Activated CD8-positive, alpha-beta memory T cell treated with anti-CD3 and anti-CD28 coated beads, Interleukin-2, amount 50 U/mL, for 48 hours (primary cell): Measurements from ENCODE around the gene IQGAP1.
"Not testable (repeated sequence)": the region's sequence is repeated elsewhere in the genome, so short reads cannot be mapped to it uniquely, and the experiment has no call there.

ENCODE experiments used
- DNase-seq: peaks from one replicate; pipeline ENCODE4 v3.0.0-alpha.2; 2020

The IQGAP1 gene, protein sequence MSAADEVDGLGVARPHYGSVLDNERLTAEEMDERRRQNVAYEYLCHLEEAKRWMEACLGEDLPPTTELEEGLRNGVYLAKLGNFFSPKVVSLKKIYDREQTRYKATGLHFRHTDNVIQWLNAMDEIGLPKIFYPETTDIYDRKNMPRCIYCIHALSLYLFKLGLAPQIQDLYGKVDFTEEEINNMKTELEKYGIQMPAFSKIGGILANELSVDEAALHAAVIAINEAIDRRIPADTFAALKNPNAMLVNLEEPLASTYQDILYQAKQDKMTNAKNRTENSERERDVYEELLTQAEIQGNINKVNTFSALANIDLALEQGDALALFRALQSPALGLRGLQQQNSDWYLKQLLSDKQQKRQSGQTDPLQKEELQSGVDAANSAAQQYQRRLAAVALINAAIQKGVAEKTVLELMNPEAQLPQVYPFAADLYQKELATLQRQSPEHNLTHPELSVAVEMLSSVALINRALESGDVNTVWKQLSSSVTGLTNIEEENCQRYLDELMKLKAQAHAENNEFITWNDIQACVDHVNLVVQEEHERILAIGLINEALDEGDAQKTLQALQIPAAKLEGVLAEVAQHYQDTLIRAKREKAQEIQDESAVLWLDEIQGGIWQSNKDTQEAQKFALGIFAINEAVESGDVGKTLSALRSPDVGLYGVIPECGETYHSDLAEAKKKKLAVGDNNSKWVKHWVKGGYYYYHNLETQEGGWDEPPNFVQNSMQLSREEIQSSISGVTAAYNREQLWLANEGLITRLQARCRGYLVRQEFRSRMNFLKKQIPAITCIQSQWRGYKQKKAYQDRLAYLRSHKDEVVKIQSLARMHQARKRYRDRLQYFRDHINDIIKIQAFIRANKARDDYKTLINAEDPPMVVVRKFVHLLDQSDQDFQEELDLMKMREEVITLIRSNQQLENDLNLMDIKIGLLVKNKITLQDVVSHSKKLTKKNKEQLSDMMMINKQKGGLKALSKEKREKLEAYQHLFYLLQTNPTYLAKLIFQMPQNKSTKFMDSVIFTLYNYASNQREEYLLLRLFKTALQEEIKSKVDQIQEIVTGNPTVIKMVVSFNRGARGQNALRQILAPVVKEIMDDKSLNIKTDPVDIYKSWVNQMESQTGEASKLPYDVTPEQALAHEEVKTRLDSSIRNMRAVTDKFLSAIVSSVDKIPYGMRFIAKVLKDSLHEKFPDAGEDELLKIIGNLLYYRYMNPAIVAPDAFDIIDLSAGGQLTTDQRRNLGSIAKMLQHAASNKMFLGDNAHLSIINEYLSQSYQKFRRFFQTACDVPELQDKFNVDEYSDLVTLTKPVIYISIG (N-terminal part only)

DNA sequence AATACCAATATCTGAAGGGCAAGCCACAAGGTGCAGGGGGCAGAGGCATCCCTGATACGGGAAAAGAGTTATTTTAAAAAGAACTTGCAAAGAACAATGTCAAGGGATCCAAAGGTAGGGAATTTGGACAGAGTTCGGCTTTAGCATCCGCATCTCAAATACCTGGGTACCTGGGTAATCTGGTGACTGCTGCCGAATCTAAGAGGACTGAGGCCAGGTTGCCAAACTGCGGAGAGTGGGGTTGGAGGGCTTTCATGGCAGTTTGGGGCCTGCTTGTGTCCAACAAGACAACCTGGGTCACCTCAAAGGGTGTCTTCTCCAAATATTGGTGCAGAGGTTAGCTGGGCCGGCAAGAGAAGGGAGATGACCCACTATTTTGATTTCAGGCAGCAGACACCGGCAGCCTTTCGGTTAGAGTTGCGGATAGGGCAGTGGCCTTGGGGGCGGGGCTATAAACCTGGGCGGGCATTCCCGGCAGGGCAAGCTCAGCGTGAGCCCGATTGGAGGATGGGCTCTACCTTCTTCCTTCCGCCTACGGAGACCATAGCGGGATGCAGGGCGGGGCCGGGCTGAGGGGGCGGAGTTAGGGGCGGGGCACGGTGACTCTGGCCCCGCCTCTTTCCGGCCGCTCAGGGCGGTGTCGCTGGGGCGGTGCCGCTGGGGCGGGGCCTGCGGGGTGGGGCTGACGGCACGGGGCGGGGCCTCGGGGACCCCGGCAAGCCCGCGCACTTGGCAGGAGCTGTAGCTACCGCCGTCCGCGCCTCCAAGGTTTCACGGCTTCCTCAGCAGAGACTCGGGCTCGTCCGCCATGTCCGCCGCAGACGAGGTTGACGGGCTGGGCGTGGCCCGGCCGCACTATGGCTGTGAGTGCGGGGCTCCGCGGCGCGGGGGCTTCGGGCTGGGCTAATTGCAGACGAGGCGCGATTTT lies at the start of gene IQGAP1:
Gene IQGAP1, plus strand, starts transcription at position 709 of the 928 bp plus-strand sequence. Its CDS starts 100 bp downstream, at position 809.
- DNase-seq: peak; percentile 97

GRCh38 chr15:90338532-90338931 lies 49.5 kb upstream of the IQGAP1 start:
- DNase-seq: no peak

DNA sequence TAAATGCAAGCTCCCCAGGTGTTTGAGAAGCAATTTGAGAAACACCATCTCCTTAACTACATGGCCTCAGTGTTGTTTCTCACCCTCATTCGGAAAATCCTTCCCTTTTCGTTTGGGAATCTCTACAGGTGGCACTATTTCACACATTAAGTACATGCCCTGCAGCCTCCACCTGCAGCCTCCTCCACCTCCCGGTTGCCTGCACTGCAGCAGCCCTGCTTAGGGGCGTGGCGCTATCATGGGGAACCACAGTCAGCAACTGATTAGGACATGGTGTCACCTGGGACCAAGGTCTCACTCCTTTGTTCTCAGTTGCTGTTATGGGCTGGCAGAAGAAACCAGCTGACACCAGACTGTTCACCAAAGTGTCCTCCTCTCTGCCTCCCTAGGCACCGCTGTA lies 47.7 kb upstream of the IQGAP1 start:
- no peak for DNase-seq

- no peak for DNase-seq
Measured at GRCh38 chr15:90343302-90343790, 44.7 kb upstream of the IQGAP1 start.

- DNase-seq: no peak
Measured at GRCh38 chr15:90344662-90345061, 43.4 kb upstream of the IQGAP1 start.

- DNase-seq: no peak
Measured at GRCh38 chr15:90345857-90346256, 42.2 kb upstream of the IQGAP1 start.

GRCh38 chr15:90347431-90348065 lies 40.5 kb upstream of the IQGAP1 start:
- not testable (repeated sequence) for DNase-seq

DNA sequence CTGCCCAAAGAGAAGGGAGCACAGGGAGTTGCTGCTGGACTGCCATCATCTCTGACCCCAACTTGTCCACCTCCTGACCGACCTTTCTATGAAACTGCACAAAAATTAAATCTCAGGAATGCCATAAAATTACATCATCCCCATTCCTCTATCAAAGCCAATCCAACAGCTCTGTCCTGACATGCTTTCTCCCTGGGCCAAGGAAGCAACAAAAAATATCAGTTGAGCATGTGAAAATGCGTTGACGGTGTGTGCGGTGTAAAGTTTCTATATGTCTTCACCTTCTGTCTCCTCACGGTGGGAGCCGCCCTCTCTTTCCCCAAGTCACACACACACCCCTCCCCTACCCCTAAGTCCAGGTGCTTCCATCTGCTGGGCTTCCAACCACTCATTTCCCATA lies 39.6 kb upstream of the IQGAP1 start:
- DNase-seq: no peak

DNA sequence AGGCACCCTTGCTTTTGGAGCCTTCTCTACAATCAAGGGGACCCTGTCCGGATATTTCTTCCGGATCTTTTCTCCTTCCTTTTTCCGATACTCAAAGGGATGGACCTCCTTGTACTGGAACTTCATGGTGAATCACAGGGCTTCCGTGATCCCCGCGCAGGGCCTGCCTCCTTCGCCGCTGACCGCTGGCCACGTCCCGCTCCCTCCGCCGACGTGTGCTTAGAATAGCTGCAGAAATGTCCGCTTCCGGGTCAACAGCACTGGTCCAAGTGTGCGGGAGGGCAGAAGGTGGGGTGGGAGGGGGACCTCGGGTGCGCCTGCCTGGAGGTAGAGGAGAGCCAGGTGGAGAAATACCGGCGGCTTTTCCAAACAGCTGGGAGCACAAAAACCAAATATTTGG lies 39.0 kb upstream of the IQGAP1 start:
- no peak for DNase-seq

DNA sequence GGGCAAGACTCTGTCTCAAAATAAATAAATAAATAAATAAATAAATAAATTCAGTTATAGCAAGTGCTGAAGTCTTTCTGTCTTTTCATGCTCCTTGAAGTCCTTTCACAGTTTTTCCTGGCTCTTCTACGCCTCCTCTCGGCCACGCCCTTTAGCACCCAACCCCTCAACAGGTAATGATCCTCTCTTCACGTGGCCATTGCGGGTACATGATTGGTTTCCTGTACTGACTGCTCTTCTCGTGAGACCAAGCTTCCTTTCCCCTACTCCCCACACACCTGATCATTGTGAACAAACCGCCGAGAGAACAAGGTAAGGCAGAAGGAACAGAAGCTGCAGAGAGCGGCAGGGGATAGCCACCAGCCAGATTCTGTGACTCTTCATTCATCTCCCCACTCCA lies 38.2 kb upstream of the IQGAP1 start:
- no peak for DNase-seq

GRCh38 chr15:90351479-90352106 lies 36.4 kb upstream of the IQGAP1 start:
- DNase-seq: no peak

GRCh38 chr15:90352107-90352893 lies 35.7 kb upstream of the IQGAP1 start, which contains the start of gene ZNF774:
Gene ZNF774 (plus strand): TSS chr15:90352284. CDS start chr15:90354661, 2,377 bp downstream.
- peak; percentile 91 for DNase-seq

- no peak for DNase-seq
Measured at GRCh38 chr15:90354986-90355385, 33.1 kb upstream of the IQGAP1 start.

GRCh38 chr15:90358124-90359033 lies 29.7 kb upstream of the IQGAP1 start:
- no peak for DNase-seq

DNA sequence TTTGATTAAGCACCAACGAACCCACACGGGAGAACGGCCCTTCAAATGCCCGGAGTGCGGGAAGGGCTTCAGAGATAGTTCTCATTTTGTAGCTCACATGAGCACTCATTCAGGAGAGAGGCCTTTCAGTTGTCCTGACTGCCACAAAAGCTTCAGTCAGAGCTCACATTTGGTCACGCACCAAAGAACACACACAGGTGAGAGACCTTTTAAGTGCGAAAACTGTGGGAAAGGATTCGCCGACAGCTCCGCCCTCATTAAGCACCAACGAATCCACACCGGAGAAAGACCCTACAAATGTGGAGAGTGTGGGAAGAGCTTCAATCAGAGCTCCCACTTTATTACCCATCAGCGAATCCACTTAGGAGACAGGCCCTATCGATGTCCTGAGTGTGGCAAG lies 27.3 kb upstream of the IQGAP1 start:
- no peak for DNase-seq

DNA sequence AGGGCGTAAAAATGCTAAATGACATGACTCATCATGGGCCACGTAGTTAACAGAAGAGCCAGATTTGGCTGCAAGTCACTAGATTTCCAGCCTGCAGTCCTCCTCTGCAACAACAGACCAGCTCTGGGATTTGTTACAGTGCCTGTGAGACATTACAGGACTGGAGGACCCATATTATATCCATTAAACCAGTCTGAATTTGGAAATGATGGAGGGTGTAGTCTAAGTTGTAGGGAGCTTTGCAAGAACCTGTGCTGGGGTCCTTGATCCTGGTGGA lies 25.2 kb upstream of the IQGAP1 start:
- no peak for DNase-seq

DNA sequence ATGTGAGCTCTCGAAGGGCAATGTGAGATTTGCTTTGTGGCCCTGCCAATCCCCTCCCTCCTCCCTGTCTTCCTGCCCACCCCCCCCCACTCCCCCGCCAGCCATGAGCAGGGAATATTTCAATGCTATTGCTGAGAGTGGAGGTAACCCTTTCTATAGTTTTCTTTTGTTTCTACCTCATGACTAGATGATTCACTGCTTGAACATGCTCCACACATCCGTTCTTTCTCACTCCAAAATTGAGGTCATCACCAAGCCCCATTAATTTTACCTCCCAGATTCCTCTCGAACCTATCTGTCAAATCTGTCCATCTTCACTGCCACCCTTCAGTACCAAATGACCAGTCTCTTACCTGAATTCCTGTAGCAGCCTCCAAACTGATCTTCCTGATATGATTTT lies 23.8 kb upstream of the IQGAP1 start:
- DNase-seq: no peak

GRCh38 chr15:90365414-90366055 lies 22.5 kb upstream of the IQGAP1 start:
- no peak for DNase-seq
